ENCODE data around the gene AFAP1. TPM values are rescaled to one million over a fixed set of nuclear protein-coding genes. Genes with fewer than 3 reads are reported as not detected.

The AFAP1 gene
- total and polyA plus RNA-seq, 2 of the 4 experiments (the other 2 are of a cell fraction) = 48.2 to 80.9 TPM

DNA sequence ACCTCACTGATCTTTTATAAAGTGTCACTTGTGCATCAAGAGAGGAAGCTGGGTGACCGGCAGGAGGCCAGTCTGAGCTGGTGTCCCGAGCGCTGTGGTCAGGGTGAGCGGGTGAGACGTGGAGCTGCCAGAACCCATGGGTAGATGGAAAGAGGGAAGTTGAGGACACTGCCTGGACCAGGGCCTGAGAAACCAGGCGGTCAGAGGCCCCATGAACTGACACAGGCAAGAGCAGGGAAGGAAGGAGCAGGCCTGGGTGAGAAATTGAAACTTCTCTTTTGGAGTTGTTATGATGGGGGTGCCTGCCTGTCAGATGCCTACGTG is 192.6 kb downstream of the AFAP1 start:
- no peak overlapping the region for H3K56ac ChIP-seq (ENCODE audit: extremely low read depth, insufficient read depth, low read length)
- in situ Hi-C loops (cut with MboI; ENCODE audit: low sequenced_read_pairs) (no loop called here), intact Hi-C loops (cut with micrococcal nuclease) (no loop called here), dilution Hi-C loops (cut with HindIII; ENCODE audit: low sequenced_read_pairs, unreplicated experiment) (no loop called here)
- H4K91ac ChIP-seq (ENCODE audit: insufficient read depth, low read depth, low read length) = no peak overlapping the region
- H3K4me2 ChIP-seq (ENCODE audit: low read depth, low read length) = no peak overlapping the region
- no peaks in the 10 kb centered on the region for H3K9me1 ChIP-seq (ENCODE audit: insufficient read depth, low read length)
- H3K36me3 ChIP-seq (ENCODE audit: control insufficient read depth, insufficient read depth, low read length) = no peaks in the 10 kb centered on the region
- no TSS peak for BruUV-seq (replicated peaks)
- no peak overlapping the region for H3K23ac ChIP-seq (ENCODE audit: low read depth, low read length)
- H2AK9ac ChIP-seq (replicated peaks; ENCODE audit: low read depth, low read length, poor library complexity) = no peak overlapping the region
- H3K4me1 ChIP-seq (ENCODE audit: control insufficient read depth, insufficient read depth, low read length) = peaks cover 1% of the 10 kb centered on the region; the same call in 1 of the 2 replicates
- H3K4me3 ChIP-seq (ENCODE audit: insufficient read depth, low read depth, low read length) = no peak overlapping the region
- H3K9me3 ChIP-seq (ENCODE audit: control insufficient read depth, insufficient read depth, low read length) = no peaks in the 10 kb centered on the region
- ChIA-PET CTCF (no interaction called here), POLR2A (ENCODE audit: unreplicated experiment) (no interaction called here)
- H2BK5ac ChIP-seq (ENCODE audit: low read depth, low read length, poor library complexity, severe bottlenecking) = no peak overlapping the region
- H3K9ac ChIP-seq (ENCODE audit: low read depth, low read length) = no peak overlapping the region
- H3K27me3 ChIP-seq (ENCODE audit: control insufficient read depth, insufficient read depth, low read length) = no peaks in the 10 kb centered on the region
- ATAC-seq (ENCODE audit: low read depth) (no peak), DNase-seq (no peak)
- TF ChIP-seq FOS (IDR thresholded peaks at IDR 0.05; ENCODE audit: low read depth, low read length) (no peak), NFE2L2 (IDR thresholded peaks at IDR 0.05; ENCODE audit: low read depth, low read length) (no peak), BHLHE40 (IDR thresholded peaks at IDR 0.05; ENCODE audit: low read depth, low read length) (no peak), MAFK (IDR thresholded peaks at IDR 0.05; ENCODE audit: low read depth, low read length) (no peak), CHD1 (IDR thresholded peaks at IDR 0.05; ENCODE audit: low read depth, low read length) (no peak), RFX5 (IDR thresholded peaks at IDR 0.05; ENCODE audit: low read depth, low read length) (no peak), RCOR1 (IDR thresholded peaks at IDR 0.05; ENCODE audit: insufficient replicate concordance, low read length) (no peak), RAD21 (IDR thresholded peaks at IDR 0.05; ENCODE audit: low read length) (no peak), SMC3 (IDR thresholded peaks at IDR 0.05; ENCODE audit: low read depth, low read length) (no peak), MAZ (IDR thresholded peaks at IDR 0.05; ENCODE audit: borderline replicate concordance, low read depth, low read length) (no peak)
- TF ChIP-seq, protein P1, sequence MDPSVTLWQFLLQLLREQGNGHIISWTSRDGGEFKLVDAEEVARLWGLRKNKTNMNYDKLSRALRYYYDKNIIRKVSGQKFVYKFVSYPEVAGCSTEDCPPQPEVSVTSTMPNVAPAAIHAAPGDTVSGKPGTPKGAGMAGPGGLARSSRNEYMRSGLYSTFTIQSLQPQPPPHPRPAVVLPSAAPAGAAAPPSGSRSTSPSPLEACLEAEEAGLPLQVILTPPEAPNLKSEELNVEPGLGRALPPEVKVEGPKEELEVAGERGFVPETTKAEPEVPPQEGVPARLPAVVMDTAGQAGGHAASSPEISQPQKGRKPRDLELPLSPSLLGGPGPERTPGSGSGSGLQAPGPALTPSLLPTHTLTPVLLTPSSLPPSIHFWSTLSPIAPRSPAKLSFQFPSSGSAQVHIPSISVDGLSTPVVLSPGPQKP (IDR thresholded peaks at IDR 0.05; ENCODE audit: borderline replicate concordance, low read depth, low read length) = no peak
- TF ChIP-seq, protein P2, sequence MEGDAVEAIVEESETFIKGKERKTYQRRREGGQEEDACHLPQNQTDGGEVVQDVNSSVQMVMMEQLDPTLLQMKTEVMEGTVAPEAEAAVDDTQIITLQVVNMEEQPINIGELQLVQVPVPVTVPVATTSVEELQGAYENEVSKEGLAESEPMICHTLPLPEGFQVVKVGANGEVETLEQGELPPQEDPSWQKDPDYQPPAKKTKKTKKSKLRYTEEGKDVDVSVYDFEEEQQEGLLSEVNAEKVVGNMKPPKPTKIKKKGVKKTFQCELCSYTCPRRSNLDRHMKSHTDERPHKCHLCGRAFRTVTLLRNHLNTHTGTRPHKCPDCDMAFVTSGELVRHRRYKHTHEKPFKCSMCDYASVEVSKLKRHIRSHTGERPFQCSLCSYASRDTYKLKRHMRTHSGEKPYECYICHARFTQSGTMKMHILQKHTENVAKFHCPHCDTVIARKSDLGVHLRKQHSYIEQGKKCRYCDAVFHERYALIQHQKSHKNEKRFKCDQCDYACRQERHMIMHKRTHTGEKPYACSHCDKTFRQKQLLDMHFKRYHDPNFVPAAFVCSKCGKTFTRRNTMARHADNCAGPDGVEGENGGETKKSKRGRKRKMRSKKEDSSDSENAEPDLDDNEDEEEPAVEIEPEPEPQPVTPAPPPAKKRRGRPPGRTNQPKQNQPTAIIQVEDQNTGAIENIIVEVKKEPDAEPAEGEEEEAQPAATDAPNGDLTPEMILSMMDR (conservative IDR thresholded peaks at IDR 0.05; ENCODE audit: low read depth, low read length) = no peak
- TF ChIP-seq, protein P3, sequence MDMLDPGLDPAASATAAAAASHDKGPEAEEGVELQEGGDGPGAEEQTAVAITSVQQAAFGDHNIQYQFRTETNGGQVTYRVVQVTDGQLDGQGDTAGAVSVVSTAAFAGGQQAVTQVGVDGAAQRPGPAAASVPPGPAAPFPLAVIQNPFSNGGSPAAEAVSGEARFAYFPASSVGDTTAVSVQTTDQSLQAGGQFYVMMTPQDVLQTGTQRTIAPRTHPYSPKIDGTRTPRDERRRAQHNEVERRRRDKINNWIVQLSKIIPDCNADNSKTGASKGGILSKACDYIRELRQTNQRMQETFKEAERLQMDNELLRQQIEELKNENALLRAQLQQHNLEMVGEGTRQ (IDR thresholded peaks at IDR 0.05; ENCODE audit: low read depth, low read length) = no peak
- no peaks in the 10 kb centered on the region for H3K79me1 ChIP-seq (ENCODE audit: low read depth in 1 of 2, low read length in 2 of 2)
- H4K20me1 ChIP-seq (ENCODE audit: insufficient read depth, low read length) = peaks cover 5% of the 10 kb centered on the region; the same call in 1 of the 2 replicates
- H2BK15ac ChIP-seq (ENCODE audit: low read depth, low read length) = no peak overlapping the region
- H2AK5ac ChIP-seq (ENCODE audit: low read depth, low read length) = no peak overlapping the region
- H3K27ac ChIP-seq (ENCODE audit: insufficient read depth, low read length) = no peak overlapping the region
- no peak overlapping the region for H2BK20ac ChIP-seq (ENCODE audit: low read depth, low read length)
- no peak overlapping the region for H2BK120ac ChIP-seq (ENCODE audit: low read depth, low read length)
- no peak overlapping the region for H3K14ac ChIP-seq (replicated peaks; ENCODE audit: low read depth, low read length)
- no peak overlapping the region for H4K5ac ChIP-seq (ENCODE audit: low read depth, low read length)
- H3K18ac ChIP-seq (ENCODE audit: low read depth, low read length) = no peak overlapping the region
- H4K8ac ChIP-seq (ENCODE audit: low read depth in 2 of 2, low read length in 2 of 2) = no peak overlapping the region
- 91% methylated on average over 5 of the region's 7 CpGs; no CpG with 5 or more reads in 1 of the 2 experiments for WGBS, 2 experiments (ENCODE audit: extremely low coverage in 2 of 2, insufficient read length in 1 of 2)
- H2AFZ ChIP-seq (replicated peaks; ENCODE audit: low read length, poor library complexity) = no peak overlapping the region
- no peak overlapping the region for H3K4ac ChIP-seq (ENCODE audit: low read depth, low read length)

All from IMR-90 (cell line).